ENCODE data around the gene TMEM100. TPM values are rescaled to one million over a fixed set of nuclear protein-coding genes. Genes with fewer than 3 reads are reported as not detected.
A peak's percentile ranks its signal among the peaks of the same experiment; 100 is the strongest.

TMEM100 gene
- total and polyA plus RNA-seq, 3 experiments from 2014 or later: not detected

DNA sequence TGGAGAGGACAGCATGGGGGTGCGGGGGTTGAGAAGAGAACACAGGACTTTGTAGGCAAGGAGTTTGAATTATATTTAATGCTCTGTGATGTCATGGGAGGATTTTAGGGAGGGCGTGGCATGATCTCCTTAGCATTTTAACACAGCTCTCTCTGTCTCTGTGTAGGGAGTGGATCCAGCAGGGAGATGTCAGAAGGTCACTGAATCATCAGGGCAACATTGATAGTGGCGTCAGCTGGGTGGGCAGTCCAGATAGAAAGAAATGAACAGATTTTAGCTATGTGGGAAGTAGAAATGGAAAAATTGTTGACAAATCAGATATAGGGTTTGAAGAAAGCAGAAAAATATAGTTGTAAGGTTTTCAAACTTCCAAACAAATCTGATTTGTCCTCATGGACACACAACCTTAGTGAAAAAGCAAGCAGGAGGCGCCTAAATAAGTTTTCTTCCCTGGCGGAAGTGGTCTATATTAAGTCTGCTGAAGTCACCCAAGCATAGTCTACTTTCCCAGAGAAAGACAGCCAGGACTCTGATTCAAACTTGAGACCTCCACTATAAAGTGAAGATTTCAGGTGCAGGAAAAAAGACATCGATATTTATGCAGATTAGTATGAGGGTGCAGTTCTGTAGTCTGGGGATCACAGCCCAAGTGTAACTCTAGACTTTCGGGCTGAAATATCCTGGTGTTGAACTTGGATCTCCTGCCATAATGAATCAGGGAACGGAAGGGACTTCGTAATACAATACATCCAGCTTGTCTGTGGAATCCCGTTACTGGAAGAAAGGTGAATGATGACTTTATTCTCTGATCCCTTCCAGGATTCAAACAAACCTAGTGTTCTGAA, 18.1 kb upstream of the TMEM100 start:
- H3K4me3 Mint-ChIP-seq: no peak overlapping the region
- no peaks in the 10 kb centered on the region for H3K9me3 ChIP-seq (ENCODE audit: low read length)
- DNase-seq: no peak
- ChIA-PET CTCF (no interaction called here), POLR2A (no interaction called here)
- H3K9me3 Mint-ChIP-seq: no peaks in the 10 kb centered on the region
- H3K36me3 Mint-ChIP-seq: no peaks in the 10 kb centered on the region
- peaks cover 0 to 25% of the 10 kb centered on the region in 2 donors for H3K27me3 Mint-ChIP-seq
- no peak overlapping the region for H3K4me3 ChIP-seq (ENCODE audit: low read length)
- no peaks in the 10 kb centered on the region for H3K27me3 ChIP-seq (ENCODE audit: insufficient read depth, low read length, poor library complexity, severe bottlenecking)
- H3K27ac ChIP-seq (ENCODE audit: low read depth, low read length): no peak overlapping the region
- no peaks in the 10 kb centered on the region for H3K4me1 ChIP-seq (ENCODE audit: insufficient read depth, low read length)
- H3K36me3 ChIP-seq (ENCODE audit: insufficient read depth, low read length): no peaks in the 10 kb centered on the region
- no peak overlapping the region for H3K27ac Mint-ChIP-seq
- H3K4me1 Mint-ChIP-seq: peaks cover 0 to under 1% (median 0%) of the 10 kb centered on the region in 3 donors

DNA sequence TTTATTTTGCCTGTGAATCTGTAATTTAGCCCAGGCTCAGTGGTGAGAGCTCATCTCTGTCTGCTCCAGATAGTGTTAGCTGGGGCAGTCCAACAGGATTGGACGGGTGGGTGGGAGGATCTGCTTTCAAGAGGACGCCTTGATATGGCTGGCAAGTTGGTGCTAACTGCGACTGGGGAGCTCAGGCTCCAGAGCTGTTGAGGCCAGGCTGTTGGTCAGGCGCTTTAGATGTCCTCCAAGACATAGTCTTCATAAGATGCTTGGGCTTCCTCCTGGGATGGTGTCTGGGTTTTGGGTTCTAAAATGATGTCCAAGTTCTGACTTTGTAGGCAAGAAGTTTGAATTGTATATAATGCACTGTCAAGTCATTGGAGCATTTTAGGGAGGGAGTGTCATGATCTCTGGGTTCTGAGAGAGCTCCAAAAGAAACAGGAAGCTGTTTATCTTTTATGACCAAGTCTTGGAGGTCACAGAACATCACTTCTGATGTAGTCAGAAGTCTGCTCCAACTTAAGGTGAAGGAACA, 15.4 kb upstream of the TMEM100 start:
- no peaks in the 10 kb centered on the region for H3K36me3 Mint-ChIP-seq
- H3K4me3 Mint-ChIP-seq: no peak overlapping the region
- H3K9me3 ChIP-seq (ENCODE audit: low read length): no peaks in the 10 kb centered on the region
- H3K27me3 Mint-ChIP-seq: peaks cover 4 to 20% of the 10 kb centered on the region in 2 donors
- no peaks in the 10 kb centered on the region for H3K9me3 Mint-ChIP-seq
- peaks cover 0 to 1% (median 0%) of the 10 kb centered on the region in 3 donors for H3K4me1 Mint-ChIP-seq
- DNase-seq: no peak
- H3K27me3 ChIP-seq (ENCODE audit: insufficient read depth, low read length, poor library complexity, severe bottlenecking): no peaks in the 10 kb centered on the region
- POLR2A ChIA-PET: no interaction called here
- CTCF ChIA-PET: no interaction called here
- no peaks in the 10 kb centered on the region for H3K4me1 ChIP-seq (ENCODE audit: insufficient read depth, low read length)
- peak overlapping the region; percentile 58 for H3K27ac ChIP-seq (ENCODE audit: low read depth, low read length)
- no peak overlapping the region for H3K4me3 ChIP-seq (ENCODE audit: low read length)
- H3K36me3 ChIP-seq (ENCODE audit: insufficient read depth, low read length): no peaks in the 10 kb centered on the region
- H3K27ac Mint-ChIP-seq: no peak overlapping the region

DNA sequence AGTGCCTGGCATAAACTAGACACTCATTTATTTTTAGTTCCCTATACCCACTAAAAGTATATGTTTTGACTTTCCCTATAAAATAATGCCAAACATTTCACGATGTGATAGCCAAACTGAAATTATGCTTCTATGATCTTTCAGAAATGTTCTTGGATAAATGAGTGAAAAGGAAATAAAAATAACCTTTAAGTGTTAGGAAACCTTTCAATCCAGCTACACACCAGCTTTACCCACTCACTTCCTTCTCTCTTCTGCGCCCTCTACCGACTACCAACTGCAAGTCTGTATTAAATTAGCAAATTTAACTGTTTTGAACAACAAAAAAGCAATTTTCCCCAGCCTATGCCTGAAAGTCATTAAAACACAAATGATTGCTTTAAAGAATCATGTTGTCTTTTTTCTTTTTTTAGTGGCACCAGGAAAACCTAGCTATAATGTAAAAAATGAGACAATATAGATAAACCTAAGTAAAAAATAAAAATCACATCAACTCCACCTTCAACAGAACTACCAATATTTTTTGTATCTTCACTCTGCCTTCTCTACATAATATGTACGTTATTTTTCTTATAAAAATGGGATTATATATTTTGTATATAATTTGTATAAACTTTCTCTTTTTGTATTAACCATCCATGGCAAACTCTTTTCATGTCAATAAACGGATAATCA, 13.2 kb upstream of the TMEM100 start:
- CTCF ChIA-PET: interaction anchor here (1.2 to 1.4 kb wide), 2 partner anchors 15 to 17 kb away, joined by 3 to 6 read pairs; partner anchors contain the start of gene PCTP
- peaks cover 0 to 1% (median 0%) of the 10 kb centered on the region in 3 donors for H3K4me1 Mint-ChIP-seq

DNA sequence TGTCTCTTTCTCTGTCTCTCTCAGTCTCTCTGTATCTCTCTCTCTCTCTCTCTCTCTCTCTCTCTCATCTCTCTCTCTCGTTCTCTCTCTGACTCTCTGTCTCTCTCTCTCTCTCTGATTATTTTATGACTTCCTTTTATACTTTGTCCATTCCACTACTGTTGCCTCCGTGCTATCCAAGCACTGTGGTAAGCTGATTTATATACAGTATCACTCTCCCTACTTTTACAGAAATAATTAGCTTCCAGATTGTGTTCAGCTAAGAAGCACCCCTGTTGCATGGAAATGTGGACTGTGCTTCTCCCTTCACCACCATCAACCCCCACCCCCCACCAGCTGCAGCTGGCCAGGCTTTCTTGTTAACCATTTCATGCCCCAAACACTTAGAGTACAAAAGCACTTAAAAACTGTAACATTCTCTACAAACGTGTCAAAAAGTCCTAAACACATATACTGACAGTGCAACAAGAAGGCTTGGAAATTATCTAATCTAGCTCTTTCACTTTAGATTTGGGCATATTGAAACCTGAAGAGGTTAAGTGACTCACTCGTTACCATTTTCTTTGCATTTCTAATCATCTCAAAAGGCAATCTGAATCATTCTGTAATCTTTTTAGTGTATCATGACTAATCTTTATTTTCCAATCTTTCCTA, 11.6 kb upstream of the TMEM100 start:
- CTCF ChIA-PET: interaction anchor here (1.1 to 1.5 kb wide), 2 partner anchors 16 to 21 kb away, joined by 3 read pairs; no protein-coding TSS in a partner anchor
- H3K27ac Mint-ChIP-seq: peak overlapping the region in 1 of 8 donors; percentile 48
- DNase-seq: no peak
- peaks cover 0 to 1% (median 0%) of the 10 kb centered on the region in 3 donors for H3K4me1 Mint-ChIP-seq
- H3K9me3 ChIP-seq (ENCODE audit: low read length): no peaks in the 10 kb centered on the region
- H3K9me3 Mint-ChIP-seq: no peaks in the 10 kb centered on the region
- H3K36me3 Mint-ChIP-seq: peaks cover 0 to 1% (median 0%) of the 10 kb centered on the region in 3 donors
- no peak overlapping the region for H3K4me3 ChIP-seq (ENCODE audit: low read length)
- no peaks in the 10 kb centered on the region for H3K4me1 ChIP-seq (ENCODE audit: insufficient read depth, low read length)
- POLR2A ChIA-PET: no interaction called here
- no peak overlapping the region for H3K27ac ChIP-seq (ENCODE audit: low read depth, low read length)
- H3K4me3 Mint-ChIP-seq: no peak overlapping the region
- peaks cover 7 to 23% of the 10 kb centered on the region in 2 donors for H3K27me3 Mint-ChIP-seq
- no peaks in the 10 kb centered on the region for H3K27me3 ChIP-seq (ENCODE audit: insufficient read depth, low read length, poor library complexity, severe bottlenecking)
- H3K36me3 ChIP-seq (ENCODE audit: insufficient read depth, low read length): no peaks in the 10 kb centered on the region

More for the DNA sequence above, 13.2 kb upstream of the TMEM100 start:
- no peak for DNase-seq
- Mint-ChIP-seq H3K4me3 (no peak overlapping the region), H3K36me3 (peaks cover 0 to 1% (median 0%) of the 10 kb centered on the region in 3 donors), H3K27me3 (peaks cover 7 to 25% of the 10 kb centered on the region in 2 donors), H3K27ac (no peak overlapping the region), H3K9me3 (no peaks in the 10 kb centered on the region)
- no peaks in the 10 kb centered on the region for H3K27me3 ChIP-seq (ENCODE audit: insufficient read depth, low read length, poor library complexity, severe bottlenecking)
- no peaks in the 10 kb centered on the region for H3K9me3 ChIP-seq (ENCODE audit: low read length)
- H3K4me3 ChIP-seq (ENCODE audit: low read length): no peak overlapping the region
- no peak overlapping the region for H3K27ac ChIP-seq (ENCODE audit: low read depth, low read length)
- H3K4me1 ChIP-seq (ENCODE audit: insufficient read depth, low read length): no peaks in the 10 kb centered on the region
- POLR2A ChIA-PET: no interaction called here
- no peaks in the 10 kb centered on the region for H3K36me3 ChIP-seq (ENCODE audit: insufficient read depth, low read length)

DNA sequence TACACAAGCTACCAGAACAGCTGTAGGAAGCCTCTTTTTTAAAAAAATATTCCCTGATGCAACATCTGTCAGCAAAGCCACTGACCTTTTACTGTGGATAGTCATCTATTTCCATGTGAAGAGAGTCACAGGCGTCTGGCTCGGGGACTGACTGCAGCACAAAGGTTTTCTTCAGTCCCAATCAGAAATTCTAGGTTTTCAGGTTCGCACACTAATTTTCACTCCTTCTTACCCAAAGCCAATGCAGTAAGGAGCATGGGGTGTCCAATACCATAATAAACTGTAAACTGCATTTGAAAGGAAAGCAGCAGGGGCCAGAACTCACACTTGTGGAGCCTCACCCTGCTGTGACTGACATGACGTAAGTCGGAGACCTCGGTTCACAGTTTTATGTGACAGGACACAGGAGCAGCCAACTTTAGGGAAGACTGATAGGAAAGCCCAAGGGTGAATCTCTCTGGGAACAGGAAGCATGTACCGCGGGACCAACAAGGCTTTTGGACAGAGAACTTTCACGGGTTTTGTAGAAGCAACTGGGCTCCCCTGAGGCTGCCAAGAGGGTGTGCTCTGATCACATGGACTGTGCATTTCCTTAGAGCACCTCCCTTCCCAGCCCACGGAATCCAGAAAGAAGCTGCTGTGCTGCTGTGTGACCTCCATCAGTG, 9.1 kb upstream of the TMEM100 start:
- Mint-ChIP-seq H3K4me3 (no peak overlapping the region), H3K9me3 (no peaks in the 10 kb centered on the region), H3K27me3 (peaks cover 10 to 40% of the 10 kb centered on the region in 2 donors), H3K27ac (no peak overlapping the region), H3K36me3 (peaks cover 0 to 1% (median 0%) of the 10 kb centered on the region in 3 donors), H3K4me1 (peaks cover 0 to 1% (median 0%) of the 10 kb centered on the region in 3 donors)
- CTCF ChIA-PET: no interaction called here
- H3K4me3 ChIP-seq (ENCODE audit: low read length): no peak overlapping the region
- no peak overlapping the region for H3K27ac ChIP-seq (ENCODE audit: low read depth, low read length)
- no peaks in the 10 kb centered on the region for H3K4me1 ChIP-seq (ENCODE audit: insufficient read depth, low read length)
- H3K36me3 ChIP-seq (ENCODE audit: insufficient read depth, low read length): no peaks in the 10 kb centered on the region
- POLR2A ChIA-PET: no interaction called here
- DNase-seq: no peak
- H3K9me3 ChIP-seq (ENCODE audit: low read length): no peaks in the 10 kb centered on the region
- H3K27me3 ChIP-seq (ENCODE audit: insufficient read depth, low read length, poor library complexity, severe bottlenecking): no peaks in the 10 kb centered on the region

DNA sequence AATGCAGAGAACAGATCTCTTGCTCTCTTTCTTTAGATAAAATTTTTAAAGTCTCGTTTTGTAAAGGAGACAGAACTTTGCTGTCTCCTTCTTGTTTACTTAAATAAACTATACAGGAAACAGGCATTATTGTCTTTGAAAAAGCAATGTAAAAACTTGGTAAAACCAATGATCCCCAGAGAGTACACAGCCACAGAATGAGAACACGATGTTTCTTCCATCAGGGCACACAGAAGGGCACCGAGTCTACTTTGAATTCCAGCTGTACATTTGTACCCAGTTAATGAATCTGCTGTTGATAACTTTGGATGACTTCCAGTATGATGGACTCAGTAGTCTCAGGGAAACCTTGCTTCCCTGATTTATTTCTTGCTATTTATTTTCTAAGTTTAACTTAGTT, 8.1 kb upstream of the TMEM100 start:
- H3K4me1 Mint-ChIP-seq: peaks cover 0 to 1% (median 0%) of the 10 kb centered on the region in 3 donors
- Histone ChIP-seq H3K36me3 (ENCODE audit: insufficient read depth, low read length) (no peaks in the 10 kb centered on the region), H3K4me1 (ENCODE audit: insufficient read depth, low read length) (no peaks in the 10 kb centered on the region), H3K9me3 (ENCODE audit: low read length) (no peaks in the 10 kb centered on the region), H3K4me3 (ENCODE audit: low read length) (no peak overlapping the region), H3K27ac (ENCODE audit: low read depth, low read length) (no peak overlapping the region), H3K27me3 (ENCODE audit: insufficient read depth, low read length, poor library complexity, severe bottlenecking) (no peaks in the 10 kb centered on the region)
- no peak overlapping the region for H3K27ac Mint-ChIP-seq
- ChIA-PET CTCF (no interaction called here), POLR2A (no interaction called here)
- no peak for DNase-seq
- no peak overlapping the region for H3K4me3 Mint-ChIP-seq
- H3K27me3 Mint-ChIP-seq: peaks cover 10 to 49% of the 10 kb centered on the region in 2 donors
- peaks cover 0 to 1% (median 0%) of the 10 kb centered on the region in 3 donors for H3K36me3 Mint-ChIP-seq
- no peaks in the 10 kb centered on the region for H3K9me3 Mint-ChIP-seq

DNA sequence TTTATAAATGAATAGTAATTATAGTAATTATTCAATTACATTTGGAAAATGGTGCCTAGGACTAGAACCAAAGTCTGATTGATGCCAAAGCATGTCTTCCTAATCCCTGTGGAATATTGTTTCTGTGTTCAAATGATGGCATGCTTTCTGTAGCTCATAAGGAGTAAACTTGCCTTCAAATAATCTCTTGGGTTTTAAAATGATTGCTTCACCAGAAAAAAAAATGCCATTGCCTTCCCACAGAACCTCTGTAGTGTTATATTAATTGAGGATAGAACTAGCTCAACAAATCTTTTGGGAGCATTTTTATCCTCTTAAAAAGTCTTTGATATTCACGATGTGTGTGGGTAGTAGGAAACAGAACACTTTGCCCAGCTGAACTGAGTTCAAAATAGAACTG, 7.7 kb upstream of the TMEM100 start:
- CTCF ChIA-PET: no interaction called here
- peaks cover 10 to 50% of the 10 kb centered on the region in 2 donors for H3K27me3 Mint-ChIP-seq
- no peak overlapping the region for H3K4me3 Mint-ChIP-seq

More for the DNA sequence above, 7.7 kb upstream of the TMEM100 start:
- H3K4me1 Mint-ChIP-seq: no peaks in the 10 kb centered on the region
- Histone ChIP-seq H3K36me3 (ENCODE audit: insufficient read depth, low read length) (no peaks in the 10 kb centered on the region), H3K27ac (ENCODE audit: low read depth, low read length) (no peak overlapping the region), H3K9me3 (ENCODE audit: low read length) (no peaks in the 10 kb centered on the region), H3K27me3 (ENCODE audit: insufficient read depth, low read length, poor library complexity, severe bottlenecking) (no peaks in the 10 kb centered on the region), H3K4me3 (ENCODE audit: low read length) (no peak overlapping the region), H3K4me1 (ENCODE audit: insufficient read depth, low read length) (no peaks in the 10 kb centered on the region)
- no peaks in the 10 kb centered on the region for H3K9me3 Mint-ChIP-seq
- no peak for DNase-seq
- H3K36me3 Mint-ChIP-seq: peaks cover 0 to 1% (median 0%) of the 10 kb centered on the region in 3 donors
- POLR2A ChIA-PET: no interaction called here
- no peak overlapping the region for H3K27ac Mint-ChIP-seq
